H9 (cell line): Measurements from ENCODE around the gene CRHR1. TPM values are rescaled to one million over a fixed set of nuclear protein-coding genes. Genes with fewer than 3 reads are reported as not detected.

Source experiments
- DNase-seq: peaks from one replicate; pipeline ENCODE4 v3.0.0-alpha.2; 2017
- H2AFZ ChIP-seq: one replicate; pipeline ENCODE4 v1.6.1; 2013; ENCODE audit warnings: mild to moderate bottlenecking, low read length, control low read depth, moderate library complexity
- H2AK5ac ChIP-seq: 2 replicates; pipeline ENCODE4 v1.6.1; 2013; ENCODE audit warnings: low read length, control low read depth, mixed read lengths; ENCODE audit not compliant: insufficient read length
- H2BK120ac ChIP-seq: one replicate; pipeline ENCODE4 v1.6.1; 2013; ENCODE audit warnings: low read depth, mild to moderate bottlenecking, low read length, control low read depth, inconsistent platforms; ENCODE audit not compliant: poor library complexity, severe bottlenecking
- H2BK12ac ChIP-seq: 2 replicates; pipeline ENCODE4 v1.6.1; 2013; ENCODE audit warnings: low read length, control low read depth, mixed read lengths, low read depth; ENCODE audit not compliant: insufficient read length
- H2BK15ac ChIP-seq: 2 replicates; pipeline ENCODE4 v1.6.1; 2013; ENCODE audit warnings: low read depth, low read length, control low read depth
- H2BK20ac ChIP-seq: one replicate; pipeline ENCODE4 v1.6.1; 2013; ENCODE audit warnings: low read depth, mild to moderate bottlenecking, low read length, control low read depth, inconsistent platforms; ENCODE audit not compliant: poor library complexity, severe bottlenecking
- H2BK5ac ChIP-seq: 2 replicates; pipeline ENCODE4 v1.6.1; 2013; ENCODE audit warnings: low read length, control low read depth, mixed read lengths; ENCODE audit not compliant: insufficient read length
- H3K14ac ChIP-seq: 2 replicates; pipeline ENCODE4 v1.6.1; 2013; ENCODE audit warnings: low read length, control low read depth; ENCODE audit not compliant: insufficient read depth
- H3K18ac ChIP-seq: 2 replicates; pipeline ENCODE4 v1.6.1; 2013; ENCODE audit warnings: low read depth, mild to moderate bottlenecking, mixed read lengths, low read length, control low read depth; ENCODE audit not compliant: insufficient read length
- H3K23ac ChIP-seq: 2 replicates; pipeline ENCODE4 v1.6.1; 2013; ENCODE audit warnings: low read length, control low read depth, mixed read lengths, low read depth; ENCODE audit not compliant: insufficient read length
- H3K23me2 ChIP-seq: 2 replicates; pipeline ENCODE4 v1.6.1; 2013; ENCODE audit warnings: low read depth, mild to moderate bottlenecking, mixed read lengths, low read length, control low read depth; ENCODE audit not compliant: insufficient read length, poor library complexity, severe bottlenecking
- H3K27ac ChIP-seq: 2 replicates; pipeline ENCODE4 v1.5.1; 2013; ENCODE audit warnings: low read length, control low read depth, mixed read lengths, low read depth; ENCODE audit not compliant: insufficient read length
- H3K27me3 ChIP-seq: 2 replicates; pipeline ENCODE4 v1.6.1; 2013; ENCODE audit warnings: low read length, control low read depth, inconsistent platforms; ENCODE audit not compliant: insufficient read depth
- H3K4ac ChIP-seq: 2 replicates; pipeline ENCODE4 v1.6.1; 2013; ENCODE audit warnings: low read depth, mild to moderate bottlenecking, control low read depth, inconsistent platforms, low read length, moderate library complexity
- H3K4me1 ChIP-seq: 2 replicates; pipeline ENCODE4 v1.6.1; 2013; ENCODE audit warnings: low read length, control low read depth, inconsistent platforms; ENCODE audit not compliant: insufficient read depth
- H3K4me2 ChIP-seq: 2 replicates; pipeline ENCODE4 v1.6.1; 2013; ENCODE audit warnings: low read length, control low read depth, mixed read lengths; ENCODE audit not compliant: insufficient read length, insufficient read depth
- H3K56ac ChIP-seq: 2 replicates; pipeline ENCODE4 v1.6.1; 2013; ENCODE audit warnings: low read depth, mild to moderate bottlenecking, mixed read lengths, low read length, control low read depth; ENCODE audit not compliant: insufficient read length
- H3K79me1 ChIP-seq: 2 replicates; pipeline ENCODE4 v1.6.1; 2013; ENCODE audit warnings: low read depth, mild to moderate bottlenecking, moderate library complexity, low read length, control low read depth, inconsistent platforms; ENCODE audit not compliant: insufficient read depth, poor library complexity, severe bottlenecking
- H3K79me2 ChIP-seq: 2 replicates; pipeline ENCODE4 v1.6.1; 2013; ENCODE audit warnings: low read length, control low read depth, inconsistent platforms; ENCODE audit not compliant: insufficient read depth
- H3K9ac ChIP-seq: 2 replicates; pipeline ENCODE4 v1.6.1; 2013; ENCODE audit warnings: low read length, control low read depth, mixed read lengths; ENCODE audit not compliant: insufficient read length; ENCODE audit errors: extremely low read depth
- H3K9me3 ChIP-seq: one replicate; pipeline ENCODE4 v1.6.1; 2013; ENCODE audit warnings: low read depth, low read length, inconsistent platforms; ENCODE audit not compliant: control insufficient read depth
- H3T11ph ChIP-seq: one replicate; pipeline ENCODE4 v1.6.1; 2013; ENCODE audit warnings: mild to moderate bottlenecking, low read length, control low read depth, inconsistent platforms
- H4K20me1 ChIP-seq: one replicate; pipeline ENCODE4 v1.6.1; 2013; ENCODE audit not compliant: control insufficient read depth, insufficient read length, insufficient read depth
- H4K5ac ChIP-seq: 2 replicates; pipeline ENCODE4 v1.6.1; 2013; ENCODE audit warnings: low read depth, mild to moderate bottlenecking, mixed read lengths, low read length, control low read depth; ENCODE audit not compliant: insufficient read length
- H4K8ac ChIP-seq: replicated peaks from 2 replicates; pipeline ENCODE4 v1.6.1; 2013; ENCODE audit warnings: low read length, control low read depth, mixed read lengths, low read depth; ENCODE audit not compliant: insufficient read length
- H4K91ac ChIP-seq: 2 replicates; pipeline ENCODE4 v1.6.1; 2013; ENCODE audit warnings: low read depth, mild to moderate bottlenecking, moderate library complexity, mixed read lengths, low read length, control low read depth; ENCODE audit not compliant: insufficient read length
- H3K27ac Mint-ChIP-seq, 3 experiments: 2 replicates in 2 of 3; 3 replicates in 1 of 3; pipeline ENCODE4 v1.8.0; 2020 to 2021; ENCODE audit warnings: mixed read lengths in 3 of 3, mild to moderate bottlenecking in 1 of 3, moderate library complexity in 1 of 3
- H3K27me3 Mint-ChIP-seq: 2 replicates; pipeline ENCODE4 v1.8.0; 2021; ENCODE audit warnings: low read depth, mild to moderate bottlenecking, moderate library complexity, mixed read lengths
- H3K36me3 Mint-ChIP-seq, 3 experiments: 2 replicates in 2 of 3; 3 replicates in 1 of 3; pipeline ENCODE4 v1.8.0; 2020 to 2021; ENCODE audit warnings: low read depth in 3 of 3, mixed read lengths in 3 of 3; ENCODE audit not compliant: insufficient read depth in 1 of 3
- H3K4me1 Mint-ChIP-seq, 2 experiments: 2 replicates each; pipeline ENCODE4 v1.8.0; 2020; ENCODE audit warnings: mixed read lengths in 2 of 2
- H3K4me3 Mint-ChIP-seq, 2 experiments: 2 replicates in 1 of 2; 3 replicates in 1 of 2; pipeline ENCODE4 v1.8.0; 2020 to 2021; ENCODE audit warnings: mild to moderate bottlenecking in 2 of 2, mixed read lengths in 2 of 2, moderate library complexity in 1 of 2
- H3K9me3 Mint-ChIP-seq, 2 experiments: 2 replicates in 1 of 2; 3 replicates in 1 of 2; pipeline ENCODE4 v1.8.0; 2020; ENCODE audit warnings: mild to moderate bottlenecking in 2 of 2, mixed read lengths in 2 of 2, moderate library complexity in 1 of 2
- WGBS: extraction: QIAGEN DNeasy Blood & Tissue Kit; methylation state at CpG from one replicate; pipeline ENCODE4 v1.1.7; 2013; ENCODE audit warnings: missing lambda C conversion rate, low lambda C conversion rate, mixed read lengths; ENCODE audit not compliant: insufficient read length; ENCODE audit errors: extremely low coverage; 5-methylcytosine and 5-hydroxymethylcytosine counted together
- total RNA-seq: library from RNA; stranded (reverse); gene quantifications from 2 replicates; pipeline ENCODE4 v1.2.1, GENCODE V29; 2021
- TF ChIP-seq, protein P1 (sequence below): fragments of 200-600 bp; sonication (generic); conservative IDR thresholded peaks from 3 replicates; pipeline ENCODE4 v1.8.0; 2021; ENCODE audit warnings: antibody characterized with exemption, mild to moderate bottlenecking

Gene CRHR1
- total RNA-seq, 1 experiment from 2014 or later: 0.52 TPM

DNA sequence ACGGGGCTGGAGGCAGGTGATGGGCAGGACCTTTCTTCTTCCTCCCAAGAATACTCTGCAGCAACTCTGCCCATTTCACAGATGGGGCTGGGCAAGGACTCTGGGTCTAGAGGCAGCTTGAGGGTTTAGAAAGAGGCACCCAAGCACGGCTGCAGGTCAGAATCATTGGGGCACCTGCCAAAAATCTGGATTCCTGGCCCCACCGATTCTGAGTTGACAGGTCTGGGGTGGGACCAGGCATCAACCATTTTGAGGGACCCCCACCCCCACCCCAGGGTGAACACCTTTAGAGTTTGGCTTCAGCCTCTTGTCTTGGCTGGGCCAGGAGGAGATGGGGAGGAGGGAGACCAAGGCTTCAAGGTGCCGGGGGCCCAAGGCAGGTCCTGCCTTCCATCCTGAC, 65.9 kb downstream of the CRHR1 start:
- H2BK20ac ChIP-seq: no peak overlapping the region
- H3K23me2 ChIP-seq: no peaks in the 10 kb centered on the region
- no peak overlapping the region for H3K27ac Mint-ChIP-seq
- H3K9me3 Mint-ChIP-seq: 0 out of 5 replicates have a peak, but pooled peaks cover 0 to under 1% of the 10 kb centered on the region in 2 experiments
- DNase-seq: no peak
- no peaks in the 10 kb centered on the region for H3K9me3 ChIP-seq
- H4K8ac ChIP-seq: no peak overlapping the region
- peaks cover 15% of the 10 kb centered on the region for H3K27me3 Mint-ChIP-seq
- no peaks in the 10 kb centered on the region for H3K79me1 ChIP-seq
- H4K20me1 ChIP-seq: peaks cover 4% of the 10 kb centered on the region
- no peak overlapping the region for H3K27ac ChIP-seq
- no CpG with 5 or more reads among the region's 4 CpGs for WGBS
- H3K4me2 ChIP-seq: no peak overlapping the region
- H3K23ac ChIP-seq: no peak overlapping the region
- no peak overlapping the region for H2BK12ac ChIP-seq
- no peaks in the 10 kb centered on the region for H3K36me3 Mint-ChIP-seq
- no peak overlapping the region for H2AK5ac ChIP-seq
- TF ChIP-seq, protein P1, sequence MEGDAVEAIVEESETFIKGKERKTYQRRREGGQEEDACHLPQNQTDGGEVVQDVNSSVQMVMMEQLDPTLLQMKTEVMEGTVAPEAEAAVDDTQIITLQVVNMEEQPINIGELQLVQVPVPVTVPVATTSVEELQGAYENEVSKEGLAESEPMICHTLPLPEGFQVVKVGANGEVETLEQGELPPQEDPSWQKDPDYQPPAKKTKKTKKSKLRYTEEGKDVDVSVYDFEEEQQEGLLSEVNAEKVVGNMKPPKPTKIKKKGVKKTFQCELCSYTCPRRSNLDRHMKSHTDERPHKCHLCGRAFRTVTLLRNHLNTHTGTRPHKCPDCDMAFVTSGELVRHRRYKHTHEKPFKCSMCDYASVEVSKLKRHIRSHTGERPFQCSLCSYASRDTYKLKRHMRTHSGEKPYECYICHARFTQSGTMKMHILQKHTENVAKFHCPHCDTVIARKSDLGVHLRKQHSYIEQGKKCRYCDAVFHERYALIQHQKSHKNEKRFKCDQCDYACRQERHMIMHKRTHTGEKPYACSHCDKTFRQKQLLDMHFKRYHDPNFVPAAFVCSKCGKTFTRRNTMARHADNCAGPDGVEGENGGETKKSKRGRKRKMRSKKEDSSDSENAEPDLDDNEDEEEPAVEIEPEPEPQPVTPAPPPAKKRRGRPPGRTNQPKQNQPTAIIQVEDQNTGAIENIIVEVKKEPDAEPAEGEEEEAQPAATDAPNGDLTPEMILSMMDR: no peak
- H3K79me2 ChIP-seq: no peaks in the 10 kb centered on the region
- H3K9ac ChIP-seq: no peak overlapping the region
- no peak overlapping the region for H2AFZ ChIP-seq
- no peaks in the 10 kb centered on the region for H3K4me1 ChIP-seq
- H2BK15ac ChIP-seq: no peak overlapping the region
- H3K18ac ChIP-seq: no peak overlapping the region
- no peak overlapping the region for H2BK5ac ChIP-seq
- H3K4ac ChIP-seq: no peak overlapping the region
- H3T11ph ChIP-seq: no peak overlapping the region
- no peak overlapping the region for H3K56ac ChIP-seq
- H3K4me3 Mint-ChIP-seq: no peak overlapping the region
- 0 out of 4 replicates have a peak, but pooled peaks cover 0 to 3% of the 10 kb centered on the region in 2 experiments for H3K4me1 Mint-ChIP-seq
- H3K27me3 ChIP-seq: peaks cover 3% of the 10 kb centered on the region; the same call in 1 of the 2 replicates
- H4K91ac ChIP-seq: no peak overlapping the region
- no peak overlapping the region; the same call in 1 of the 2 replicates for H3K14ac ChIP-seq
- H4K5ac ChIP-seq: no peak overlapping the region
- H2BK120ac ChIP-seq: no peak overlapping the region
